ENCODE results near the gene CIC. TPM values are rescaled to one million over a fixed set of nuclear protein-coding genes. Genes with fewer than 3 reads are reported as not detected.

CIC gene
- total and polyA plus RNA-seq, 9 of the 15 experiments (the other 6 are each of a cell fraction or from before 2014, with no cell fraction given), result 0.07 to 44.7 (median 8.6) TPM

DNA sequence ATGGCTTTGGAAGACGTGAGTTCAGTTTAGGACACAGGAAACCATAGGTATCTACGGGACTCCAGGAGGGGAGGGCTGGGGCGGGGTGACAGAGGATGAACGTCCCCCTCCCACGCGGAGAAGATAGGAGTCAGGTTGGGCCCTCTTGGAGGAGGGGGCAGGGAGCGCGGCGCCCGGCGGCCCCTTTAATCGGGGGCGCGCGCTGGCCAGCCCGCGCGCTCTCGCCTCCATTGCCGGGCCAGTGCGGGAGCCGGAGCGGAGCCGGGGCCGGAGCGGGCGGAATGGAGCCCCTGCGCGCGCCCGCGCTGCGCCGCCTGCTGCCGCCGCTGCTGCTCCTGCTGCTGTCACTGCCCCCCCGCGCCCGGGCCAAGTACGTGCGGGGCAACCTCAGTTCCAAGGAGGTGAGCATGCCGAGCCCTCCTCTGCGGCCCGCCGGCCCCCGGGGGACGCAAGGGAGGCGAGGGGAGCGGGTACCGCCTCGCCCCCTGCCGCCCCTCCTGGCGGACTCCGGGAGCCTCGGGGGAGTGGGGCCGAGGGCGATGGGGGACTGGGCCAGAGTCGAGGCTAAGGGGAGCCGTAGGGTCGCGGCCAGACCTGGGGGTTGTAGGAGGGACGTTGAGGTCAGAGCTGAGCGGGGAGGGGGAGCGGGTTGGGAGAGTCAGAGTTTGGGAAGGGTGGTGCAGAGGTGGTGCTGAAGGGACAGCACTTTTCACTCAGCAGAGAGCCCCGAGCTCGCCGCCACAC is 44.2 kb downstream of the CIC start, which contains the start of gene TMEM145:
TSS of gene TMEM145 (plus strand) at position 214 of the 744 bp plus-strand sequence. CDS start at position 282, 68 bp downstream.
- ChIA-PET CTCF (ENCODE audit: low intra/inter-chr PET ratio) (interaction anchor here (0.9 kb wide), 1 partner anchor 12 kb away, joined by 4 read pairs; no protein-coding TSS in a partner anchor), POLR2A (interaction anchor here (0.6 to 1.0 kb wide), 3 partner anchors 11 to 339 kb away, joined by 3 to 4 read pairs (median 3); partner anchors contain the start of gene PAFAH1B3)
- 4% methylated on average over 29 of the region's 67 CpGs for WGBS (ENCODE audit: insufficient coverage, low coverage, missing lambda C conversion rate)
- BruUV-seq (replicated peaks), result no TSS peak
- Histone ChIP-seq H3K4me2 (ENCODE audit: insufficient read depth, low read length) (peak within 1 kb of the TSS; percentile 72), H3K79me2 (ENCODE audit: control insufficient read depth, insufficient read depth, low read length) (no peaks in the 10 kb centered on the region), H3K27me3 (ENCODE audit: control insufficient read depth in 2 of 2, insufficient read depth in 2 of 2, low read length in 2 of 2) (no peaks in the 10 kb centered on the region), H4K20me1 (replicated peaks; ENCODE audit: control insufficient read depth, insufficient read depth, low read length) (no peaks in the 10 kb centered on the region), H3K9me1 (ENCODE audit: control insufficient read depth, insufficient read depth, low read length) (no peaks in the 10 kb centered on the region), H3K4me1 (replicated peaks in 1 of 2; ENCODE audit: control insufficient read depth in 2 of 2, insufficient read depth in 2 of 2, low read length in 2 of 2) (peaks cover 15 to 53% of the 10 kb centered on the region in 2 experiments; a peak in 3 of 5 replicates), H3K27ac (ENCODE audit: extremely low read depth, low read depth, low read length) (0 out of 3 replicates have a peak within 1 kb of the TSS, but pooled peaks have one; percentile 20), H3K9ac (ENCODE audit: insufficient read depth in 1 of 2, low read depth in 2 of 2, low read length in 2 of 2) (peak within 1 kb of the TSS in 1 of 2 experiments; percentile 88; a peak in 3 of 4 replicates), H3K4me3 (peak within 1 kb of the TSS; percentile 51), H3K36me3 (ENCODE audit: control insufficient read depth, insufficient read depth, low read length) (no peaks in the 10 kb centered on the region), H3K9me3 (replicated peaks; ENCODE audit: control insufficient read depth, insufficient read depth, low read depth, low read length) (no peaks in the 10 kb centered on the region), H2AFZ (ENCODE audit: low read depth, low read length) (peak within 1 kb of the TSS; percentile 90)
- intact Hi-C loops (cut with micrococcal nuclease) (no loop called here), in situ Hi-C loops (cut with MboI) (no loop called here)
- DNase-seq (ENCODE audit: extremely low read depth in 1 of 4, low spot score in 3 of 4) (peak; percentile 79 to 92 (median 88)), FAIRE-seq (no peak), ATAC-seq (peak; percentile 91)
- TF ChIP-seq SMARCA5 (IDR thresholded peaks at IDR 0.05), result no peak
- TF ChIP-seq, protein P1, sequence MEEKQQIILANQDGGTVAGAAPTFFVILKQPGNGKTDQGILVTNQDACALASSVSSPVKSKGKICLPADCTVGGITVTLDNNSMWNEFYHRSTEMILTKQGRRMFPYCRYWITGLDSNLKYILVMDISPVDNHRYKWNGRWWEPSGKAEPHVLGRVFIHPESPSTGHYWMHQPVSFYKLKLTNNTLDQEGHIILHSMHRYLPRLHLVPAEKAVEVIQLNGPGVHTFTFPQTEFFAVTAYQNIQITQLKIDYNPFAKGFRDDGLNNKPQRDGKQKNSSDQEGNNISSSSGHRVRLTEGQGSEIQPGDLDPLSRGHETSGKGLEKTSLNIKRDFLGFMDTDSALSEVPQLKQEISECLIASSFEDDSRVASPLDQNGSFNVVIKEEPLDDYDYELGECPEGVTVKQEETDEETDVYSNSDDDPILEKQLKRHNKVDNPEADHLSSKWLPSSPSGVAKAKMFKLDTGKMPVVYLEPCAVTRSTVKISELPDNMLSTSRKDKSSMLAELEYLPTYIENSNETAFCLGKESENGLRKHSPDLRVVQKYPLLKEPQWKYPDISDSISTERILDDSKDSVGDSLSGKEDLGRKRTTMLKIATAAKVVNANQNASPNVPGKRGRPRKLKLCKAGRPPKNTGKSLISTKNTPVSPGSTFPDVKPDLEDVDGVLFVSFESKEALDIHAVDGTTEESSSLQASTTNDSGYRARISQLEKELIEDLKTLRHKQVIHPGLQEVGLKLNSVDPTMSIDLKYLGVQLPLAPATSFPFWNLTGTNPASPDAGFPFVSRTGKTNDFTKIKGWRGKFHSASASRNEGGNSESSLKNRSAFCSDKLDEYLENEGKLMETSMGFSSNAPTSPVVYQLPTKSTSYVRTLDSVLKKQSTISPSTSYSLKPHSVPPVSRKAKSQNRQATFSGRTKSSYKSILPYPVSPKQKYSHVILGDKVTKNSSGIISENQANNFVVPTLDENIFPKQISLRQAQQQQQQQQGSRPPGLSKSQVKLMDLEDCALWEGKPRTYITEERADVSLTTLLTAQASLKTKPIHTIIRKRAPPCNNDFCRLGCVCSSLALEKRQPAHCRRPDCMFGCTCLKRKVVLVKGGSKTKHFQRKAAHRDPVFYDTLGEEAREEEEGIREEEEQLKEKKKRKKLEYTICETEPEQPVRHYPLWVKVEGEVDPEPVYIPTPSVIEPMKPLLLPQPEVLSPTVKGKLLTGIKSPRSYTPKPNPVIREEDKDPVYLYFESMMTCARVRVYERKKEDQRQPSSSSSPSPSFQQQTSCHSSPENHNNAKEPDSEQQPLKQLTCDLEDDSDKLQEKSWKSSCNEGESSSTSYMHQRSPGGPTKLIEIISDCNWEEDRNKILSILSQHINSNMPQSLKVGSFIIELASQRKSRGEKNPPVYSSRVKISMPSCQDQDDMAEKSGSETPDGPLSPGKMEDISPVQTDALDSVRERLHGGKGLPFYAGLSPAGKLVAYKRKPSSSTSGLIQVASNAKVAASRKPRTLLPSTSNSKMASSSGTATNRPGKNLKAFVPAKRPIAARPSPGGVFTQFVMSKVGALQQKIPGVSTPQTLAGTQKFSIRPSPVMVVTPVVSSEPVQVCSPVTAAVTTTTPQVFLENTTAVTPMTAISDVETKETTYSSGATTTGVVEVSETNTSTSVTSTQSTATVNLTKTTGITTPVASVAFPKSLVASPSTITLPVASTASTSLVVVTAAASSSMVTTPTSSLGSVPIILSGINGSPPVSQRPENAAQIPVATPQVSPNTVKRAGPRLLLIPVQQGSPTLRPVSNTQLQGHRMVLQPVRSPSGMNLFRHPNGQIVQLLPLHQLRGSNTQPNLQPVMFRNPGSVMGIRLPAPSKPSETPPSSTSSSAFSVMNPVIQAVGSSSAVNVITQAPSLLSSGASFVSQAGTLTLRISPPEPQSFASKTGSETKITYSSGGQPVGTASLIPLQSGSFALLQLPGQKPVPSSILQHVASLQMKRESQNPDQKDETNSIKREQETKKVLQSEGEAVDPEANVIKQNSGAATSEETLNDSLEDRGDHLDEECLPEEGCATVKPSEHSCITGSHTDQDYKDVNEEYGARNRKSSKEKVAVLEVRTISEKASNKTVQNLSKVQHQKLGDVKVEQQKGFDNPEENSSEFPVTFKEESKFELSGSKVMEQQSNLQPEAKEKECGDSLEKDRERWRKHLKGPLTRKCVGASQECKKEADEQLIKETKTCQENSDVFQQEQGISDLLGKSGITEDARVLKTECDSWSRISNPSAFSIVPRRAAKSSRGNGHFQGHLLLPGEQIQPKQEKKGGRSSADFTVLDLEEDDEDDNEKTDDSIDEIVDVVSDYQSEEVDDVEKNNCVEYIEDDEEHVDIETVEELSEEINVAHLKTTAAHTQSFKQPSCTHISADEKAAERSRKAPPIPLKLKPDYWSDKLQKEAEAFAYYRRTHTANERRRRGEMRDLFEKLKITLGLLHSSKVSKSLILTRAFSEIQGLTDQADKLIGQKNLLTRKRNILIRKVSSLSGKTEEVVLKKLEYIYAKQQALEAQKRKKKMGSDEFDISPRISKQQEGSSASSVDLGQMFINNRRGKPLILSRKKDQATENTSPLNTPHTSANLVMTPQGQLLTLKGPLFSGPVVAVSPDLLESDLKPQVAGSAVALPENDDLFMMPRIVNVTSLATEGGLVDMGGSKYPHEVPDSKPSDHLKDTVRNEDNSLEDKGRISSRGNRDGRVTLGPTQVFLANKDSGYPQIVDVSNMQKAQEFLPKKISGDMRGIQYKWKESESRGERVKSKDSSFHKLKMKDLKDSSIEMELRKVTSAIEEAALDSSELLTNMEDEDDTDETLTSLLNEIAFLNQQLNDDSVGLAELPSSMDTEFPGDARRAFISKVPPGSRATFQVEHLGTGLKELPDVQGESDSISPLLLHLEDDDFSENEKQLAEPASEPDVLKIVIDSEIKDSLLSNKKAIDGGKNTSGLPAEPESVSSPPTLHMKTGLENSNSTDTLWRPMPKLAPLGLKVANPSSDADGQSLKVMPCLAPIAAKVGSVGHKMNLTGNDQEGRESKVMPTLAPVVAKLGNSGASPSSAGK (IDR thresholded peaks at IDR 0.05), result no peak
- no peak for TF ChIP-seq ZNF3 (CRISPR knock-in tag; IDR thresholded peaks at IDR 0.05)
- TF ChIP-seq BRF1 (IDR thresholded peaks at IDR 0.05; ENCODE audit: borderline replicate concordance, extremely low read depth, insufficient read length), result no peak
- no peak for TF ChIP-seq ZC3H11A (IDR thresholded peaks at IDR 0.05; ENCODE audit: low read depth, low read length)
- no peak for TF ChIP-seq CHD1 (IDR thresholded peaks at IDR 0.05; ENCODE audit: low read length)
- TF ChIP-seq RUNX1 (IDR thresholded peaks at IDR 0.05; ENCODE audit: low read depth), result no peak
- TF ChIP-seq ZNF263 (CRISPR knock-in tag; IDR thresholded peaks at IDR 0.05; ENCODE audit: borderline replicate concordance), result 0 out of 2 replicates have a peak, but pooled peaks have one; percentile 41
- no peak for TF ChIP-seq YBX1 (IDR thresholded peaks at IDR 0.05)
- TF ChIP-seq POLR3A (IDR thresholded peaks at IDR 0.05; ENCODE audit: borderline replicate concordance, extremely low read depth, insufficient read depth, insufficient read length), result no peak
